Effector memory CD4-positive, alpha-beta T cell (primary cell): ENCODE results near the gene CYB5D1.

ENCODE experiments used
- DNase-seq, 3 donors: peaks; one replicate each; pipeline ENCODE4 v3.0.0-alpha.2; 2020
- H3K27ac ChIP-seq: 2 replicates; pipeline ENCODE4 v1.7.0; 2013; ENCODE audit warnings: mild to moderate bottlenecking, low read length, moderate library complexity; ENCODE audit not compliant: insufficient read depth, poor library complexity, severe bottlenecking
- H3K27me3 ChIP-seq: replicated peaks from 2 replicates; pipeline ENCODE4 v1.7.0; 2013; ENCODE audit warnings: mild to moderate bottlenecking, low read length; ENCODE audit not compliant: insufficient read depth, control insufficient read depth, poor library complexity, severe bottlenecking
- H3K36me3 ChIP-seq: 2 replicates; pipeline ENCODE4 v1.7.0; 2013; ENCODE audit warnings: mild to moderate bottlenecking, low read length, moderate library complexity; ENCODE audit not compliant: control insufficient read depth, insufficient read depth
- H3K4me1 ChIP-seq: 2 replicates; pipeline ENCODE4 v1.7.0; 2013; ENCODE audit warnings: low read length, mild to moderate bottlenecking; ENCODE audit not compliant: control insufficient read depth, insufficient read depth, poor library complexity, severe bottlenecking
- H3K4me3 ChIP-seq: 2 replicates; pipeline ENCODE4 v1.7.0; 2013; ENCODE audit warnings: low read length, low read depth, mild to moderate bottlenecking; ENCODE audit not compliant: insufficient read depth, poor library complexity, severe bottlenecking
- H3K9me3 ChIP-seq: 2 replicates; pipeline ENCODE4 v1.7.0; 2013; ENCODE audit warnings: mild to moderate bottlenecking, low read length, moderate library complexity; ENCODE audit not compliant: control insufficient read depth

Gene CYB5D1

GRCh38 chr17:7820231-7820630 lies 37.6 kb upstream of the CYB5D1 start:
- H3K27ac ChIP-seq: no peak overlapping the region
- no peak overlapping the region for H3K4me3 ChIP-seq
- H3K9me3 ChIP-seq: no peaks in the 10 kb centered on the region
- H3K36me3 ChIP-seq: no peaks in the 10 kb centered on the region
- H3K4me1 ChIP-seq: no peaks in the 10 kb centered on the region
- DNase-seq: no peak
- no peaks in the 10 kb centered on the region for H3K27me3 ChIP-seq

- Histone ChIP-seq H3K27me3 (no peaks in the 10 kb centered on the region), H3K36me3 (no peaks in the 10 kb centered on the region), H3K4me3 (no peak overlapping the region), H3K27ac (no peak overlapping the region), H3K9me3 (no peaks in the 10 kb centered on the region), H3K4me1 (no peaks in the 10 kb centered on the region)
- no peak for DNase-seq
Measured at GRCh38 chr17:7822126-7822525, 35.7 kb upstream of the CYB5D1 start.

DNA sequence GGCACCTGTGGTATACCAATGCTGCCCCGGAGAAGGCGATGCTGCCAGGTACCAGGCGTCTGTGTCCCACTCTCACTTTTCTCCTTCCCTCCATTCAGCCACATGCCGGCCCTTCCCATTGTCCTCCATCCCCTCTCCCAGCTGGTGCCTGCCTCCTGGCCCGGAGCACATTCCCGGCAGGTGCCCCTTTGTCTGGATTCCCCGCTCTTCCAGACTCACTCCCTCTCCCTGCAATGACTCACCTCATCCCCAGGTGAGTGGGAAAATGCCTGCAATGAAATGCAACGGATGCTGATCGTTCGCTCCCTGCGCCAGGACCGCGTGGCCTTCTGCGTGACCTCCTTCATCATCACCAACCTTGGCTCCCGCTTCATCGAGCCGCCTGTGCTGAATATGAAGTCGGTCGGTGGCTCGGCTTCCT lies 34.2 kb upstream of the CYB5D1 start:
- no peak overlapping the region for H3K27ac ChIP-seq
- H3K4me3 ChIP-seq: no peak overlapping the region
- no peak for DNase-seq
- H3K4me1 ChIP-seq: no peaks in the 10 kb centered on the region
- H3K36me3 ChIP-seq: no peaks in the 10 kb centered on the region
- no peaks in the 10 kb centered on the region for H3K9me3 ChIP-seq
- H3K27me3 ChIP-seq: no peaks in the 10 kb centered on the region

DNA sequence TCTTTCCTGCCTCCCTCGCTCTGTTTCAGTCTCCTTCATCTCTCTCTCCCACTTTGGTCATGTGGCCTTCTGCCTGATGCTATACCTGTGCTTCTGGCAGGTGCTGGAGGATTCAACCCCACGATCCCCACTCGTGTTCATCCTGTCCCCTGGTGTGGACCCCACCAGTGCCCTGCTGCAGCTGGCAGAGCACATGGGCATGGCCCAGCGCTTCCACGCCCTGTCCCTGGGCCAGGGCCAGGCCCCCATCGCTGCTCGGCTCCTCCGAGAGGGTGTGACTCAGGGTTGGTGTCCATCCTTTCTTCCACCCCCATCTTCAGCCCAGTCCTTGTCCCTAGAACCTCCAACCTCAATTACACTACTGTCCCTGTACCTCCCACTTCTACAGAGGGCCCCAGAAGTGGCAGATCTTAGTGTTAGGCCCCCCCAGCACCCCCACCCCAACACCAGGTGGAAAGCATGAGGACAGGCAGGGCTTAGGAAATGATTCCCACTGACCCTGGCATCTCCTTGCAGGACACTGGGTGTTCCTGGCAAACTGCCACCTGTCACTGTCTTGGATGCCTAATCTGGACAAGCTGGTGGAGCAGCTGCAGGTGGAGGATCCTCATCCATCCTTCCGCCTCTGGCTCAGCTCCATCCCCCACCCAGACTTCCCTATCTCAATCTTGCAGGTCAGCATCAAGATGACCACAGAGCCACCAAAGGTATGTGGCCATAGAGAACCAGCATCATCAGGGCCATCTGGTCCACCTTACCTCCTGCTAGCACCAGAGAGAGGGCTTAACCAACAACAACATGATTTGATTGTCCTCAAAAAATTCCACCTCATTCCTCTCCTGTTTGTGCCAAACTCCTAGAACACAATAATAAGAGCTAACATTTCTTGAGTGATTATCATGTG lies 33.5 kb upstream of the CYB5D1 start:
- H3K4me3 ChIP-seq: no peak overlapping the region

DNA sequence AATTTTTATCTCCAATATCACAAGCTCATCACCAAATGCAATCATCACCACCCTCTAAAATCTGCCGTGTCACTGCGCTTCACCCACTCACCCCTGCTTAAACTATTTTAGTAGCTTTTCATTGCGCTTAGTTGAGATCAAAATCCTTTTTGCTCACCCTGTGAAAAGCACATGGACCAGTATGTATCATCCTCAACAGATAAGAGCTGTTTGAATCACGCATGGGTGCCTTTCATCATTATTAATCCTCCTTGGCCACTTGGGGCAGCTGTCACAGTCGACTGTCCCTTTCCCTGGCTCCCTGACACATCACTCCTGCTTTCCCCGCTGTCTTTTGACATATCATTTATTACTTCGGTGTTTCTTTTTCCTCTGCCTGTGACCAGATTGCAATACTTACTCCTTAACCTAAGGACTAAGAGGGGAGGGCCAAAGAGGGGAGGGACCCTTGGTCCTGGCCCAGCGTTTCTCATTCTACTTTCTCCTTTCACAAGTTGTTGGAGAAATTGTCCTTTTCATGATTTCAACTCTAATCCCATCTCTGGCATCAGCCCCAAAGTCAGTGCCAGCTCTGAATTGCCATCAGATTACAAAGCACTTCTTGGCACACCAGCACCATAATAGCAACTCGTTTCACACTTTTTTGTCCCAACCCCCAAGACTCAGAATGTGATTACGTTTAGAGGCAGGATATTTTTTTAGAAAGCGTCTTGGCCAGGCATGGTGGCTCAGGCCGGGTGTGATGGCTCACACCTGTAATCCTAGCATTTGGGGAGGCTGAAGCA lies 32.4 kb upstream of the CYB5D1 start:
- H3K36me3 ChIP-seq: no peaks in the 10 kb centered on the region
- H3K9me3 ChIP-seq: no peaks in the 10 kb centered on the region
- H3K27ac ChIP-seq: no peak overlapping the region
- no peak overlapping the region for H3K4me3 ChIP-seq
- no peaks in the 10 kb centered on the region for H3K27me3 ChIP-seq
- H3K4me1 ChIP-seq: no peaks in the 10 kb centered on the region
- no peak for DNase-seq

More for the DNA sequence above, 33.5 kb upstream of the CYB5D1 start:
- Histone ChIP-seq H3K27ac (no peak overlapping the region), H3K36me3 (no peaks in the 10 kb centered on the region), H3K4me1 (no peaks in the 10 kb centered on the region), H3K27me3 (no peaks in the 10 kb centered on the region), H3K9me3 (no peaks in the 10 kb centered on the region)
- no peak for DNase-seq

DNA sequence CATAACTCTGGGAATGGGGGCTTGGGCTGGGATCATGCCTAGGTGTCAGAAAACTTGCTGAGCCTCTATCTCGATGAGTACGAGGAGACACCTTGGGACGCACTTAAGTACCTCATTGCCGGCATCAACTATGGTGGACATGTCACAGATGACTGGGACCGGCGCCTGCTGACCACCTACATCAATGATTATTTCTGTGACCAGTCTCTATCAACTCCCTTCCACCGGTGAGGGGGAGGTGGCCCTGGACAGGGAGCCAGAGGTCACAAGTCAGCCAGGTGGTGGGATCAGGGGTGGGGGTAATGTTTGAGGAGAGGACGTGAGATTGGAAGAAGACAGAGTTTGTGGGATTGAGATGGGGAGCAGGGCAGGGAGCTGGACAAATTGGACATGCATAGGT lies 27.2 kb upstream of the CYB5D1 start:
- no peak for DNase-seq
- peaks cover 10% of the 10 kb centered on the region for H3K4me1 ChIP-seq

DNA sequence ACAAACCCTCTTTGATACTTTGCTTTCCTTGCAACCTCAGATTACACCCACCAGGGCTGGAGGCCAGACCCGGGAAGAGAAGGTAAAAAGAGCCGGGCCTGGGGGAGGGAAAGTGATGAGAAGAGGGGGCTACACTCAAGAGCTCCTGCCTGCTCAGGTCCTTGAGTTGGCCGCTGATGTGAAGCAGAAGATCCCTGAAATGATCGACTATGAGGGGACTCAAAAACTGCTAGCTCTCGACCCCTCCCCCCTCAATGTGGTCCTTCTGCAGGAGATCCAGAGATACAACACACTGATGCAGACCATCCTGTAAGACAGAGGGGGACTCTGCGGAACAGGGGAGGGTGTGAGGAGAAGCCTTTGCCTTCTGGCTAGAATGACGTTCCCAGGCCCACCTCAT lies 26.6 kb upstream of the CYB5D1 start:
- H3K9me3 ChIP-seq: no peaks in the 10 kb centered on the region
- no peak overlapping the region for H3K27ac ChIP-seq
- H3K4me3 ChIP-seq: no peak overlapping the region
- H3K4me1 ChIP-seq: peaks cover 12% of the 10 kb centered on the region
- DNase-seq: no peak
- H3K27me3 ChIP-seq: no peaks in the 10 kb centered on the region
- H3K36me3 ChIP-seq: no peaks in the 10 kb centered on the region

More for the DNA sequence above, 27.2 kb upstream of the CYB5D1 start:
- no peaks in the 10 kb centered on the region for H3K36me3 ChIP-seq
- no peak overlapping the region for H3K27ac ChIP-seq
- H3K27me3 ChIP-seq: no peaks in the 10 kb centered on the region
- no peak overlapping the region for H3K4me3 ChIP-seq
- H3K9me3 ChIP-seq: no peaks in the 10 kb centered on the region

- no peak for DNase-seq
- H3K9me3 ChIP-seq: no peaks in the 10 kb centered on the region
- H3K4me3 ChIP-seq: no peak overlapping the region
- no peak overlapping the region for H3K27ac ChIP-seq
- H3K36me3 ChIP-seq: no peaks in the 10 kb centered on the region
- no peaks in the 10 kb centered on the region for H3K27me3 ChIP-seq
- H3K4me1 ChIP-seq: peaks cover 24% of the 10 kb centered on the region
Measured at GRCh38 chr17:7832431-7832830, 25.4 kb upstream of the CYB5D1 start.

GRCh38 chr17:7833011-7833794 lies 24.6 kb upstream of the CYB5D1 start:
- no peak for DNase-seq
- H3K4me3 ChIP-seq: peak overlapping the region; percentile 93
- peaks cover 29% of the 10 kb centered on the region for H3K4me1 ChIP-seq
- H3K36me3 ChIP-seq: no peaks in the 10 kb centered on the region
- no peaks in the 10 kb centered on the region for H3K9me3 ChIP-seq
- peak overlapping the region; percentile 100 for H3K27ac ChIP-seq
- no peaks in the 10 kb centered on the region for H3K27me3 ChIP-seq
